ENCODE data around the gene DLX5. TPM values are rescaled to one million over a fixed set of nuclear protein-coding genes. Genes with fewer than 3 reads are reported as not detected.

The DLX5 gene
- total RNA-seq, 1 experiment from 2014 or later, result not detected

GRCh38 chr7:97064972-97065587 is 40.4 kb upstream of the DLX5 start:
- POLR2A ChIA-PET, result no interaction called here
- no peak overlapping the region for H3K4me3 ChIP-seq (ENCODE audit: low read depth in 2 of 2, low read length in 2 of 2)
- in situ Hi-C loops (cut with HindIII; ENCODE audit: low pct_unique_long_range_greater_than_20kb, low sequenced_read_pairs), result no loop called here
- no peak for TF ChIP-seq REST (IDR thresholded peaks at IDR 0.05; ENCODE audit: insufficient read depth in 1 of 2, low read depth in 2 of 2, low read length in 1 of 2)
- TF ChIP-seq CTCF (IDR thresholded peaks at IDR 0.05), result peak; percentile 81
- no peak for TF ChIP-seq POLR2AphosphoS5 (IDR thresholded peaks at IDR 0.05; ENCODE audit: low read depth, low read length)
- TF ChIP-seq TCF7L2 (IDR thresholded peaks at IDR 0.05; ENCODE audit: low read depth, low read length), result no peak
- H3K4me1 ChIP-seq (ENCODE audit: control insufficient read depth, insufficient read depth, low read length), result no peaks in the 10 kb centered on the region
- no peaks in the 10 kb centered on the region for H3K36me3 ChIP-seq (ENCODE audit: control insufficient read depth, insufficient read depth, low read length)
- no peak overlapping the region for H3K27ac ChIP-seq (ENCODE audit: low read length)
- no TSS peak for BruUV-seq (replicated peaks)
- H3K9me3 ChIP-seq (ENCODE audit: control insufficient read depth, insufficient read depth, low read depth, low read length), result no peaks in the 10 kb centered on the region
- CTCF ChIA-PET, result no interaction called here
- intact Hi-C loops (cut with micrococcal nuclease; ENCODE audit: unreplicated experiment), result loop anchor here (2.0 kb wide), 2 partner anchors 990 to 1148 kb away; no protein-coding TSS in a partner anchor
- DNase-seq (ENCODE audit: low read depth, low spot score), result peak; percentile 38
- no peaks in the 10 kb centered on the region for H3K27me3 ChIP-seq (ENCODE audit: control insufficient read depth, insufficient read depth, low read length)
- peak; percentile 96 for ATAC-seq

- DNase-seq (ENCODE audit: low read depth, low spot score) (no peak), ATAC-seq (no peak)
- Histone ChIP-seq H3K4me3 (ENCODE audit: low read depth in 2 of 2, low read length in 2 of 2) (no peak overlapping the region), H3K36me3 (ENCODE audit: control insufficient read depth, insufficient read depth, low read length) (no peaks in the 10 kb centered on the region), H3K4me1 (ENCODE audit: control insufficient read depth, insufficient read depth, low read length) (no peaks in the 10 kb centered on the region), H3K27ac (ENCODE audit: low read length) (no peak overlapping the region), H3K27me3 (ENCODE audit: control insufficient read depth, insufficient read depth, low read length) (no peaks in the 10 kb centered on the region), H3K9me3 (ENCODE audit: control insufficient read depth, insufficient read depth, low read depth, low read length) (no peaks in the 10 kb centered on the region)
- intact Hi-C loops (cut with micrococcal nuclease; ENCODE audit: unreplicated experiment) (loop anchor here (2.0 kb wide), 2 partner anchors 989 to 1147 kb away; no protein-coding TSS in a partner anchor), in situ Hi-C loops (cut with HindIII; ENCODE audit: low pct_unique_long_range_greater_than_20kb, low sequenced_read_pairs) (no loop called here)
- TF ChIP-seq POLR2AphosphoS5 (IDR thresholded peaks at IDR 0.05; ENCODE audit: low read depth, low read length) (no peak), SIN3A (IDR thresholded peaks at IDR 0.05; ENCODE audit: borderline replicate concordance, insufficient read depth, low read depth, low read length) (no peak), CTCF (IDR thresholded peaks at IDR 0.05) (no peak), REST (IDR thresholded peaks at IDR 0.05; ENCODE audit: insufficient read depth in 1 of 2, low read depth in 2 of 2, low read length in 1 of 2) (no peak), TCF7L2 (IDR thresholded peaks at IDR 0.05; ENCODE audit: low read depth, low read length) (no peak)
- ChIA-PET CTCF (no interaction called here), POLR2A (no interaction called here)
- no TSS peak for BruUV-seq (replicated peaks)
These were observed 39.4 kb upstream of the DLX5 start for GRCh38 chr7:97064020-97064419.

Measured in Panc1 (cell line).